ENCODE measurements around the gene ERC2. TPM values are rescaled to one million over a fixed set of nuclear protein-coding genes. Genes with fewer than 3 reads are reported as not detected.

The ERC2 gene
- total RNA-seq, 1 experiment from 2014 or later, result 0.90 TPM

DNA sequence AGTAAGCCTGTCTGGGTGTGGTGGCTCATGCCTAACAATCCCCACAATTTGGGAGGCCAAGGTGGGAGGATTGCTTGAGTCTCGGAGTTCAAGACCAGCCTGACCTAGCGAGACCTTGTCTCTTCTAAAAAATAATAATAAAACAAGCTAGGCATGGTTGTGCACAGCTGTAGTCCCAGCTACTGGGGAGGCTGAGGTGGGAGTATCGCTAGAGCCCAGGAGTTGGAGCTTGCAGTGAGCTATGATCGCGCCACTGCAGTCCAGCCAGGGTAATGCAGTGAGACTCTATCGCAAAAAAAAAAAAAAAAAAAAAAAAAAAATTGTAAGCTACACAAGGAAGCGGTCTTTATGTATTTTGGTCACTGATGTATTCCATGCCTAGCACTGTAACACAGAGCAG lies 738.7 kb downstream of the ERC2 start:
- Histone ChIP-seq H3K27ac (ENCODE audit: low read depth, low read length, poor library complexity, severe bottlenecking) (no peak overlapping the region), H3K27me3 (replicated peaks; ENCODE audit: insufficient read depth, low read depth, low read length, poor library complexity) (no peaks in the 10 kb centered on the region), H3K4me3 (ENCODE audit: low read depth, low read length, poor library complexity, severe bottlenecking) (no peak overlapping the region), H3K36me3 (ENCODE audit: insufficient read depth, low read length, poor library complexity, severe bottlenecking) (no peaks in the 10 kb centered on the region), H3K9me3 (ENCODE audit: low read depth, low read length, poor library complexity, severe bottlenecking) (no peaks in the 10 kb centered on the region), H3K4me1 (ENCODE audit: insufficient read depth, low read length, poor library complexity, severe bottlenecking) (peaks cover 22% of the 10 kb centered on the region)
- intact Hi-C loops (cut with micrococcal nuclease; ENCODE audit: unreplicated experiment), result loop anchor here (10.0 kb wide), 3 partner anchors 315 to 875 kb away; no protein-coding TSS in a partner anchor
- ChIA-PET CTCF (no interaction called here), POLR2A (ENCODE audit: low non-redundant PET) (no interaction called here)
- no TSS peak for BruUV-seq (replicated peaks)
- no peak for DNase-seq (ENCODE audit: low spot score)
- no peak for TF ChIP-seq EZH2 (IDR thresholded peaks at IDR 0.05; ENCODE audit: borderline replicate concordance, low read depth, low read length, poor library complexity, severe bottlenecking)
- TF ChIP-seq, protein P1, sequence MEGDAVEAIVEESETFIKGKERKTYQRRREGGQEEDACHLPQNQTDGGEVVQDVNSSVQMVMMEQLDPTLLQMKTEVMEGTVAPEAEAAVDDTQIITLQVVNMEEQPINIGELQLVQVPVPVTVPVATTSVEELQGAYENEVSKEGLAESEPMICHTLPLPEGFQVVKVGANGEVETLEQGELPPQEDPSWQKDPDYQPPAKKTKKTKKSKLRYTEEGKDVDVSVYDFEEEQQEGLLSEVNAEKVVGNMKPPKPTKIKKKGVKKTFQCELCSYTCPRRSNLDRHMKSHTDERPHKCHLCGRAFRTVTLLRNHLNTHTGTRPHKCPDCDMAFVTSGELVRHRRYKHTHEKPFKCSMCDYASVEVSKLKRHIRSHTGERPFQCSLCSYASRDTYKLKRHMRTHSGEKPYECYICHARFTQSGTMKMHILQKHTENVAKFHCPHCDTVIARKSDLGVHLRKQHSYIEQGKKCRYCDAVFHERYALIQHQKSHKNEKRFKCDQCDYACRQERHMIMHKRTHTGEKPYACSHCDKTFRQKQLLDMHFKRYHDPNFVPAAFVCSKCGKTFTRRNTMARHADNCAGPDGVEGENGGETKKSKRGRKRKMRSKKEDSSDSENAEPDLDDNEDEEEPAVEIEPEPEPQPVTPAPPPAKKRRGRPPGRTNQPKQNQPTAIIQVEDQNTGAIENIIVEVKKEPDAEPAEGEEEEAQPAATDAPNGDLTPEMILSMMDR (conservative IDR thresholded peaks at IDR 0.05; ENCODE audit: low read depth, low read length), result no peak

DNA sequence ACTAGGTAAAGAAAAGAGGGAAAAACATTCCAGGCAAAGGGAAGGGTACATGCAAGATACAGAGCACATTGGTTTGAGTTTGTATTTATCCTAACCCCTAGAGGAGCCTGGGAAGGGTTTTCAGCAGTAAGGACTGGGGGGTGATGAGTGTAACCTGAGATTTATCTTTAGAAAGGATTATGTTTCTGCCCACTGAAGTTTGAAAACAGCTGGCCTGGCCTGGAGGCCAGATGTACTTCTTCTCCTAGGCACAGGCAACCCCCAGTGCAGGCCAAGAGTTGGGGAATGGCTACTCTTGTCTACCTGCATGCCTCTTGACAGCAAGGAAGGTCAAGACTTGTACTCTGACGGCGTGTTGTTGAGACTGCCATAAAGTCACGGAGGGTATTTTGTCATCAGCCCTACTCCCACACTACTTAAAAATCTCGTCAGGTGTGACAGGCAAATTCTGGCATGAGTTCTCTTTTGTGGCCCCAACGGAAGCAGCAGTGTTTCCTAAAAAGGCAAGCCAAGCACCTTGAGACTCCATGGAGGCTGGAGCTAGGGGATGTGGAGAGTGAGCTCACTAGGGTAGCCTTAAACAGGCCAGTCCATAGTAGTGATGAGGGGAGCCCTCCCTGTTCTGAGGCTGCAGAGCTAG lies 739.7 kb downstream of the ERC2 start:
- Histone ChIP-seq H3K4me3 (ENCODE audit: low read depth, low read length, poor library complexity, severe bottlenecking) (no peak overlapping the region), H3K27ac (ENCODE audit: low read depth, low read length, poor library complexity, severe bottlenecking) (no peak overlapping the region), H3K27me3 (replicated peaks; ENCODE audit: insufficient read depth, low read depth, low read length, poor library complexity) (no peaks in the 10 kb centered on the region), H3K4me1 (ENCODE audit: insufficient read depth, low read length, poor library complexity, severe bottlenecking) (peaks cover 31% of the 10 kb centered on the region), H3K36me3 (ENCODE audit: insufficient read depth, low read length, poor library complexity, severe bottlenecking) (no peaks in the 10 kb centered on the region), H3K9me3 (ENCODE audit: low read depth, low read length, poor library complexity, severe bottlenecking) (no peaks in the 10 kb centered on the region)
- TF ChIP-seq, protein P1 (conservative IDR thresholded peaks at IDR 0.05; ENCODE audit: low read depth, low read length), result no peak
- no peak for TF ChIP-seq EZH2 (IDR thresholded peaks at IDR 0.05; ENCODE audit: borderline replicate concordance, low read depth, low read length, poor library complexity, severe bottlenecking)
- ChIA-PET POLR2A (ENCODE audit: low non-redundant PET) (no interaction called here), CTCF (no interaction called here)
- intact Hi-C loops (cut with micrococcal nuclease; ENCODE audit: unreplicated experiment), result loop anchor here (10.0 kb wide), 3 partner anchors 316 to 874 kb away; no protein-coding TSS in a partner anchor
- no peak for DNase-seq (ENCODE audit: low spot score)
- no TSS peak for BruUV-seq (replicated peaks)

DNA sequence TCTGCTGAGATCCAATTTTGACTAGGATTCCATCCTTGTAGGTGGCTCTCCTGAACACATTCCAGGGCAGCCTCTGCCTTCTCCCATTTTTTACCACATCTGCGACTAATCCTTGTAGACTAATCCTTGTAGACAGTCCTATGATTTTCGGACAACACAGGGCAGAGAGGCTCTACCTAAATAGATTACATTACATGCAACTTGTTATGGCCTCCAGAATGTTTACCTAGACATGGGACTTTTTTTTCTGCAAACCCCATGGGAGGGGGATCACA lies 741.8 kb downstream of the ERC2 start:
- Histone ChIP-seq H3K27ac (ENCODE audit: low read depth, low read length, poor library complexity, severe bottlenecking) (no peak overlapping the region), H3K36me3 (ENCODE audit: insufficient read depth, low read length, poor library complexity, severe bottlenecking) (no peaks in the 10 kb centered on the region), H3K27me3 (replicated peaks; ENCODE audit: insufficient read depth, low read depth, low read length, poor library complexity) (no peaks in the 10 kb centered on the region), H3K4me1 (ENCODE audit: insufficient read depth, low read length, poor library complexity, severe bottlenecking) (peaks cover 53% of the 10 kb centered on the region), H3K9me3 (ENCODE audit: low read depth, low read length, poor library complexity, severe bottlenecking) (no peaks in the 10 kb centered on the region), H3K4me3 (ENCODE audit: low read depth, low read length, poor library complexity, severe bottlenecking) (no peak overlapping the region)
- intact Hi-C loops (cut with micrococcal nuclease; ENCODE audit: unreplicated experiment), result loop anchor here (10.0 kb wide), 3 partner anchors 318 to 872 kb away; no protein-coding TSS in a partner anchor
- BruUV-seq (replicated peaks), result no TSS peak
- TF ChIP-seq, protein P1 (conservative IDR thresholded peaks at IDR 0.05; ENCODE audit: low read depth, low read length), result no peak
- TF ChIP-seq EZH2 (IDR thresholded peaks at IDR 0.05; ENCODE audit: borderline replicate concordance, low read depth, low read length, poor library complexity, severe bottlenecking), result no peak
- no peak for DNase-seq (ENCODE audit: low spot score)
- ChIA-PET CTCF (no interaction called here), POLR2A (ENCODE audit: low non-redundant PET) (no interaction called here)

All from A673 (cell line).